ENCODE measurements around the gene C22orf39.

- TF ChIP-seq USF2 (CRISPR knock-in tag; IDR thresholded peaks at IDR 0.05) (no peak), CTCF (IDR thresholded peaks at IDR 0.05) (no peak), MLX (CRISPR knock-in tag; IDR thresholded peaks at IDR 0.05) (no peak), FOXK1 (CRISPR knock-in tag; IDR thresholded peaks at IDR 0.05) (no peak)
Observed at GRCh38 chr22:19472233-19472632, 24.7 kb upstream of the C22orf39 start.
